ENCODE results near the gene WDFY2. TPM values are rescaled to one million over a fixed set of nuclear protein-coding genes. Genes with fewer than 3 reads are reported as not detected.

The WDFY2 gene
- polyA plus RNA-seq, 3 donors, result 9.6 to 13.2 (median 11.7) TPM

GRCh38 chr13:51763486-51763885 lies 179.2 kb downstream of the WDFY2 start:
- no peak for DNase-seq (ENCODE audit: low read depth in 3 of 3, low spot score in 2 of 3)

- DNase-seq (ENCODE audit: low read depth in 3 of 3, low spot score in 2 of 3), result no peak
Observed at GRCh38 chr13:51764184-51765141, 180.2 kb downstream of the WDFY2 start.

GRCh38 chr13:51765142-51765515 lies 180.9 kb downstream of the WDFY2 start:
- no peak for DNase-seq (ENCODE audit: low read depth in 3 of 3, low spot score in 2 of 3)

GRCh38 chr13:51767100-51767499 lies 182.8 kb downstream of the WDFY2 start:
- no peak for DNase-seq (ENCODE audit: low read depth in 3 of 3, low spot score in 2 of 3)

GRCh38 chr13:51768378-51768921 lies 184.2 kb downstream of the WDFY2 start:
- DNase-seq (ENCODE audit: low read depth in 3 of 3, low spot score in 2 of 3), result no peak

- DNase-seq (ENCODE audit: low read depth in 3 of 3, low spot score in 2 of 3), result no peak
Observed at GRCh38 chr13:51768976-51769375, 184.7 kb downstream of the WDFY2 start.

- no peak for DNase-seq (ENCODE audit: low read depth in 3 of 3, low spot score in 2 of 3)
Observed at GRCh38 chr13:51769455-51770127, 185.3 kb downstream of the WDFY2 start.

- no peak for DNase-seq (ENCODE audit: low read depth in 3 of 3, low spot score in 2 of 3)
Observed at GRCh38 chr13:51770160-51770559, 185.9 kb downstream of the WDFY2 start.

GRCh38 chr13:51770681-51771417 lies 186.6 kb downstream of the WDFY2 start:
- no peak for DNase-seq (ENCODE audit: low read depth in 3 of 3, low spot score in 2 of 3)

GRCh38 chr13:51771418-51772104 lies 187.3 kb downstream of the WDFY2 start:
- no peak for DNase-seq (ENCODE audit: low read depth in 3 of 3, low spot score in 2 of 3)

GRCh38 chr13:51772105-51772455 lies 187.8 kb downstream of the WDFY2 start:
- no peak for DNase-seq (ENCODE audit: low read depth in 3 of 3, low spot score in 2 of 3)

GRCh38 chr13:51772781-51773180 lies 188.5 kb downstream of the WDFY2 start:
- DNase-seq (ENCODE audit: low read depth in 3 of 3, low spot score in 2 of 3), result no peak

GRCh38 chr13:51773515-51773914 lies 189.3 kb downstream of the WDFY2 start:
- no peak for DNase-seq (ENCODE audit: low read depth in 3 of 3, low spot score in 2 of 3)

GRCh38 chr13:51776179-51776578 lies 191.9 kb downstream of the WDFY2 start:
- no peak for DNase-seq (ENCODE audit: low read depth in 3 of 3, low spot score in 2 of 3)

GRCh38 chr13:51777921-51778320 lies 193.7 kb downstream of the WDFY2 start:
- DNase-seq (ENCODE audit: low read depth in 3 of 3, low spot score in 2 of 3), result no peak

GRCh38 chr13:51778392-51778791 lies 194.1 kb downstream of the WDFY2 start:
- DNase-seq (ENCODE audit: low read depth in 3 of 3, low spot score in 2 of 3), result no peak

- DNase-seq (ENCODE audit: low read depth in 3 of 3, low spot score in 2 of 3), result no peak
Observed at GRCh38 chr13:51780099-51780498, 195.8 kb downstream of the WDFY2 start.

- no peak for DNase-seq (ENCODE audit: low read depth in 3 of 3, low spot score in 2 of 3)
Observed at GRCh38 chr13:51781246-51782022, 197.2 kb downstream of the WDFY2 start.

- no peak for DNase-seq (ENCODE audit: low read depth in 3 of 3, low spot score in 2 of 3)
Observed at GRCh38 chr13:51782026-51782710, 197.9 kb downstream of the WDFY2 start.
